ENCODE results near the gene USP54.

Gene USP54

GRCh38 chr10:73485320-73485719 is 105.8 kb downstream of the USP54 start:
- Histone ChIP-seq H3K79me2 (ENCODE audit: insufficient read depth, low read depth) (no peaks in the 10 kb centered on the region; the same call in 1 of the 2 replicates), H3K36me3 (ENCODE audit: insufficient read depth) (no peaks in the 10 kb centered on the region), H3K27me3 (ENCODE audit: insufficient read depth, low read depth) (no peaks in the 10 kb centered on the region), H3K4me3 (IDR thresholded peaks at IDR 0.05; ENCODE audit: insufficient read depth, low read depth, low read length) (no peak overlapping the region), H4K20me1 (ENCODE audit: insufficient read depth) (no peaks in the 10 kb centered on the region), H2AFZ (ENCODE audit: low read depth) (no peak overlapping the region), H3K27ac (no peak overlapping the region), H3K4me2 (no peak overlapping the region), H3K9ac (no peak overlapping the region), H3K4me1 (ENCODE audit: low read depth, poor library complexity, severe bottlenecking) (no peaks in the 10 kb centered on the region)
- no peak for TF ChIP-seq CTCF (conservative IDR thresholded peaks at IDR 0.05; ENCODE audit: low read depth, low read length)

DNA sequence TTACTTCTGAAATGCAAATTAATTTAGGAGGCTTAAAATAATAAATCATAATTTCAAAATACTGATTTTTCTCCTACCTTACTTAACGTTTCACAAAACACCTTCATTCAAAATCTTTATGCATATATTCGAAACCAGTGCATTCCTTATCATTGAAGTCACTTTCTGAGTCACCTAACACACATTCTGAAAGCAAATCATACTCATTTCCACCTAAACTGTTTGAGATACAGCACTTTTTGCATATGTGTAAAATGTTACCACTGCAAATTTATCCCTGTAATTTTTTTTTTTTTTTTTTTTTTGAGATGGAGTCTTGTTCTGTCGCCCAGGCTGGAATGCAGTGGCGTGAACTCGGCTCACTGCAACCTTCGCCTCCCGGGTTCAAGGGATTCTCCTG is 111.0 kb downstream of the USP54 start:
- no peaks in the 10 kb centered on the region; the same call in 1 of the 2 replicates for H3K36me3 ChIP-seq (ENCODE audit: insufficient read depth)
- H3K4me3 ChIP-seq (IDR thresholded peaks at IDR 0.05; ENCODE audit: insufficient read depth, low read depth, low read length): no peak overlapping the region
- no peak overlapping the region for H3K4me2 ChIP-seq
- H3K27ac ChIP-seq: no peak overlapping the region
- no peak overlapping the region for H2AFZ ChIP-seq (ENCODE audit: low read depth)
- no peaks in the 10 kb centered on the region for H3K27me3 ChIP-seq (ENCODE audit: insufficient read depth, low read depth)
- no peaks in the 10 kb centered on the region for H3K4me1 ChIP-seq (ENCODE audit: low read depth, poor library complexity, severe bottlenecking)
- H3K9ac ChIP-seq: no peak overlapping the region
- H3K79me2 ChIP-seq (ENCODE audit: insufficient read depth, low read depth): no peaks in the 10 kb centered on the region; the same call in 1 of the 2 replicates
- no peak for TF ChIP-seq CTCF (conservative IDR thresholded peaks at IDR 0.05; ENCODE audit: low read depth, low read length)
- no peaks in the 10 kb centered on the region for H4K20me1 ChIP-seq (ENCODE audit: insufficient read depth)

- Histone ChIP-seq H3K27ac (no peak overlapping the region), H3K79me2 (ENCODE audit: insufficient read depth, low read depth) (no peaks in the 10 kb centered on the region; the same call in 1 of the 2 replicates), H3K27me3 (ENCODE audit: insufficient read depth, low read depth) (no peaks in the 10 kb centered on the region), H3K4me3 (IDR thresholded peaks at IDR 0.05; ENCODE audit: insufficient read depth, low read depth, low read length) (no peak overlapping the region), H2AFZ (ENCODE audit: low read depth) (no peak overlapping the region), H3K9ac (no peak overlapping the region), H3K4me2 (no peak overlapping the region), H3K4me1 (ENCODE audit: low read depth, poor library complexity, severe bottlenecking) (no peaks in the 10 kb centered on the region), H3K36me3 (ENCODE audit: insufficient read depth) (no peaks in the 10 kb centered on the region; the same call in 1 of the 2 replicates), H4K20me1 (ENCODE audit: insufficient read depth) (no peaks in the 10 kb centered on the region)
- no peak for TF ChIP-seq CTCF (conservative IDR thresholded peaks at IDR 0.05; ENCODE audit: low read depth, low read length)
Measured at GRCh38 chr10:73478636-73479035, 112.5 kb downstream of the USP54 start.

GRCh38 chr10:73471226-73471625 is 119.9 kb downstream of the USP54 start:
- Histone ChIP-seq H3K4me3 (IDR thresholded peaks at IDR 0.05; ENCODE audit: insufficient read depth, low read depth, low read length) (no peak overlapping the region), H3K4me2 (no peak overlapping the region), H3K27ac (no peak overlapping the region), H3K4me1 (ENCODE audit: low read depth, poor library complexity, severe bottlenecking) (peaks cover 15% of the 10 kb centered on the region), H2AFZ (ENCODE audit: low read depth) (no peak overlapping the region), H3K79me2 (ENCODE audit: insufficient read depth, low read depth) (no peaks in the 10 kb centered on the region), H4K20me1 (ENCODE audit: insufficient read depth) (no peaks in the 10 kb centered on the region), H3K27me3 (ENCODE audit: insufficient read depth, low read depth) (no peaks in the 10 kb centered on the region), H3K36me3 (ENCODE audit: insufficient read depth) (no peaks in the 10 kb centered on the region), H3K9ac (no peak overlapping the region)
- TF ChIP-seq CTCF (conservative IDR thresholded peaks at IDR 0.05; ENCODE audit: low read depth, low read length): no peak
